Ascending aorta (tissue), 2 donors: ENCODE results near the gene AP2M1. TPM values are rescaled to one million over a fixed set of nuclear protein-coding genes. Genes with fewer than 3 reads are reported as not detected.

Experiments used
- DNase-seq, 2 donors: peaks; one replicate each; pipeline ENCODE4 v3.0.0-alpha.2; 2019; ENCODE audit warnings: low spot score in 2 of 2
- H3K27ac ChIP-seq, 2 donors: fragments of 200-600 bp; sonication (generic); one replicate each; pipeline ENCODE4 v1.5.1; 2016 to 2017; ENCODE audit warnings: mild to moderate bottlenecking in 1 of 2
- H3K27me3 ChIP-seq: fragments of 200-600 bp; sonication (generic); one replicate; pipeline ENCODE4 v1.5.1; 2017
- H3K36me3 ChIP-seq, 2 donors: fragments of 200-600 bp; sonication (generic); one replicate each; pipeline ENCODE4 v1.5.1; 2016
- H3K4me1 ChIP-seq, 2 donors: fragments of 200-600 bp; sonication (generic); one replicate each; pipeline ENCODE4 v1.5.1; 2016 to 2017; ENCODE audit warnings: mild to moderate bottlenecking in 1 of 2
- H3K4me3 ChIP-seq, 2 donors: fragments of 200-600 bp; sonication (generic); one replicate each; pipeline ENCODE4 v1.5.1; 2016 to 2017; ENCODE audit warnings: mild to moderate bottlenecking in 1 of 2
- H3K9me3 ChIP-seq, 2 donors: fragments of 200-600 bp; sonication (generic); one replicate each; pipeline ENCODE4 v1.5.1; 2016
- intact Hi-C: fragments of 100-400 bp; cut with DNase I; formaldehyde crosslinking; loops from one replicate; pipeline ENCODE4 v1.15.1; 2023
- total RNA-seq: library from RNA; depleted of rRNA; stranded (reverse); fragments of >200 nt; gene quantifications from one replicate; pipeline ENCODE4 v1.1.0, GENCODE V29; 2016
- TF ChIP-seq, protein P1 (sequence below), 3 experiments: fragments of 200-600 bp in 2 of 3; fragments of 450-650 bp in 1 of 3; sonication (generic) in 2 of 3; IDR thresholded peaks; one replicate each; pipeline ENCODE4 v1.5.1; 2016 to 2019; ENCODE audit warnings: antibody characterized with exemption in 3 of 3, mild to moderate bottlenecking in 1 of 3, moderate library complexity in 1 of 3

Gene AP2M1
- total RNA-seq, 1 donor from 2014 or later = 101 TPM

GRCh38 chr3:184134746-184135148, 39.9 kb upstream of the AP2M1 start:
- Histone ChIP-seq H3K4me3 (peak overlapping the region; percentile 74 to 91), H3K27ac (peak overlapping the region; percentile 90 to 91), H3K9me3 (no peaks in the 10 kb centered on the region), H3K36me3 (peaks cover 0 to 9% of the 10 kb centered on the region in 2 donors), H3K27me3 (no peaks in the 10 kb centered on the region), H3K4me1 (peaks cover 3 to 9% of the 10 kb centered on the region in 2 donors)
- TF ChIP-seq, protein P1, sequence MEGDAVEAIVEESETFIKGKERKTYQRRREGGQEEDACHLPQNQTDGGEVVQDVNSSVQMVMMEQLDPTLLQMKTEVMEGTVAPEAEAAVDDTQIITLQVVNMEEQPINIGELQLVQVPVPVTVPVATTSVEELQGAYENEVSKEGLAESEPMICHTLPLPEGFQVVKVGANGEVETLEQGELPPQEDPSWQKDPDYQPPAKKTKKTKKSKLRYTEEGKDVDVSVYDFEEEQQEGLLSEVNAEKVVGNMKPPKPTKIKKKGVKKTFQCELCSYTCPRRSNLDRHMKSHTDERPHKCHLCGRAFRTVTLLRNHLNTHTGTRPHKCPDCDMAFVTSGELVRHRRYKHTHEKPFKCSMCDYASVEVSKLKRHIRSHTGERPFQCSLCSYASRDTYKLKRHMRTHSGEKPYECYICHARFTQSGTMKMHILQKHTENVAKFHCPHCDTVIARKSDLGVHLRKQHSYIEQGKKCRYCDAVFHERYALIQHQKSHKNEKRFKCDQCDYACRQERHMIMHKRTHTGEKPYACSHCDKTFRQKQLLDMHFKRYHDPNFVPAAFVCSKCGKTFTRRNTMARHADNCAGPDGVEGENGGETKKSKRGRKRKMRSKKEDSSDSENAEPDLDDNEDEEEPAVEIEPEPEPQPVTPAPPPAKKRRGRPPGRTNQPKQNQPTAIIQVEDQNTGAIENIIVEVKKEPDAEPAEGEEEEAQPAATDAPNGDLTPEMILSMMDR (IDR thresholded peaks at IDR 0.05) = no peak
- no peak for DNase-seq
- intact Hi-C loops = loop anchor here (1.0 to 5.0 kb wide), 6 partner anchors 22 to 165 kb away; partner anchors contain the start of genes ABCC5, ALG3, AP2M1 and EEF1AKMT4

DNA sequence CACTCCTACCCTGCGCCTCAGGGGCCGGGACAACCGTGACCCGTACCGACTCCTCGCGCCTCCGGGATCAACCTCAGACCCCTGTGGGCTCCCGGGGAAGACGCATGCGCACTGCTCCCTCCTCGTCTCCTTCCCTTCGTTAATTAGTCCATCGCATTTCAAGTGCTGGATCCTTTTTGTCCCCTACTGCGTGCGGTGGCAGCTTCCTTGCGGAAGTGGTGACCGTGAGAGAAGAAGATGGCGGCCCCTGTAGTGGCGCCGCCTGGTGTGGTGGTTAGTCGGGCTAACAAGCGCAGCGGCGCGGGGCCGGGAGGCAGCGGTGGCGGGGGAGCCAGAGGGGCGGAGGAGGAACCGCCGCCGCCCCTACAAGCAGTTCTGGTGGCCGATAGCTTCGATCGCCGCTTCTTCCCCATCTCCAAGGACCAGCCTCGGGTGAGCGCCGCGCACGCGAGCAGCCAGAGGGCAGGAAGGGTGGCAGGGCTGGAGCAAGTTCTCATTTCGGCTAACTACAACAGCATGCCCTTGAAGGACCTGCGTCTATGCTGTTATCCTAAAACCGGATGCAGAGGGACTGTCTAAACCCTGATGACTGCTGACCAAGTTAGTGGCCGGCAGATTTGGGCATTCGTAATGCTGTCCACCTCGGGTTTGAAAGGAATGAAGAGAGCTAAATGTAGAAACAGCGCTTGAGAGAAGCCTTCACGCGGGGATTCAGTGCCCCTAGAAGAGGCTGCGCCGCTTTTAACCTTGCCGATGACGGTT, 39.3 kb upstream of the AP2M1 start, which contains the start of gene EIF2B5:
Gene EIF2B5 (plus strand): TSS at position 210 of the 762 bp plus-strand sequence. CDS start 28 bp downstream, at position 238.
- intact Hi-C loops = loop anchor here (1.0 to 5.0 kb wide), 5 partner anchors 21 to 164 kb away; partner anchors contain the start of genes ABCC5, ALG3, EEF1AKMT4 and PSMD2
- peak; percentile 71 to 96 for DNase-seq
- Histone ChIP-seq H3K4me1 (peaks cover 3 to 9% of the 10 kb centered on the region in 2 donors), H3K36me3 (peaks cover 5 to 14% of the 10 kb centered on the region in 2 donors), H3K4me3 (peak within 1 kb of the TSS; percentile 74 to 91), H3K27ac (peak within 1 kb of the TSS; percentile 90 to 91), H3K27me3 (no peaks in the 10 kb centered on the region), H3K9me3 (no peaks in the 10 kb centered on the region)
- TF ChIP-seq, protein P1 (IDR thresholded peaks at IDR 0.05) = peak in 2 of 3 experiments; percentile 44 to 51

GRCh38 chr3:184135911-184136260, 38.8 kb upstream of the AP2M1 start:
- Histone ChIP-seq H3K27me3 (no peaks in the 10 kb centered on the region), H3K4me1 (peaks cover 3 to 9% of the 10 kb centered on the region in 2 donors), H3K9me3 (no peaks in the 10 kb centered on the region), H3K27ac (peak overlapping the region; percentile 90 to 91), H3K36me3 (peaks cover 10 to 19% of the 10 kb centered on the region in 2 donors), H3K4me3 (peak overlapping the region; percentile 74 to 91)
- DNase-seq = no peak
- TF ChIP-seq, protein P1 (IDR thresholded peaks at IDR 0.05) = no peak
- intact Hi-C loops = loop anchor here (1.0 to 5.0 kb wide), 5 partner anchors 20 to 163 kb away; partner anchors contain the start of genes ABCC5, ALG3, EEF1AKMT4 and PSMD2

DNA sequence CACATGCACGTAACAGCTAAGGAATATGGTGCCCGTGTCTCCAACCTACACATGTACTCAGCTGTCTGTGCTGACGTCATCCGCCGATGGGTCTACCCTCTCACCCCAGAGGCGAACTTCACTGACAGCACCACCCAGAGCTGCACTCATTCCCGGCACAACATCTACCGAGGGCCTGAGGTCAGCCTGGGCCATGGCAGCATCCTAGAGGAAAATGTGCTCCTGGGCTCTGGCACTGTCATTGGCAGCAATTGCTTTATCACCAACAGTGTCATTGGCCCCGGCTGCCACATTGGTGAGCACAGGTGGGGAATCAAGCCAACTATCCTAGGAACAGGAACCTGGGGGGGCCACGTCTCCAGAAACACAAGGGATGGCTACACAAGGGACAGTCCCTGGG, 34.2 kb upstream of the AP2M1 start:
- H3K27me3 ChIP-seq = no peaks in the 10 kb centered on the region
- H3K4me3 ChIP-seq = no peak overlapping the region
- no peak for DNase-seq
- intact Hi-C loops = no loop called here
- TF ChIP-seq, protein P1 (IDR thresholded peaks at IDR 0.05) = no peak
- H3K36me3 ChIP-seq = peaks cover 55 to 65% of the 10 kb centered on the region in 2 donors
- H3K9me3 ChIP-seq = no peaks in the 10 kb centered on the region
- peaks cover 3 to 9% of the 10 kb centered on the region in 2 donors for H3K4me1 ChIP-seq
- no peak overlapping the region for H3K27ac ChIP-seq

DNA sequence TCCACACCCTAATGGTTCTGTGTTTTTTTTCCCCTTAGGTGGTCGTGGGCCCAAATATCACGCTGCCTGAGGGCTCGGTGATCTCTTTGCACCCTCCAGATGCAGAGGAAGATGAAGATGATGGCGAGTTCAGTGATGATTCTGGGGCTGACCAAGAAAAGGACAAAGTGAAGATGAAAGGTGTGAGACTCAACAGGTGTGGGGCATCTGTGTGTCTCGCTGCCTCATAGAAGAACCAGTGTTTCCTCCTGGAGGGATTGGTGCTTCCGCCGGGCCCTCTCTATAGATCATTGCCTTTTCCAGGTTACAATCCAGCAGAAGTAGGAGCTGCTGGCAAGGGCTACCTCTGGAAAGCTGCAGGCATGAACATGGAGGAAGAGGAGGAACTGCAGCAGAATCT, 32.5 kb upstream of the AP2M1 start:
- no peak overlapping the region for H3K27ac ChIP-seq
- H3K4me3 ChIP-seq = no peak overlapping the region
- TF ChIP-seq, protein P1 (IDR thresholded peaks at IDR 0.05) = no peak
- intact Hi-C loops = no loop called here
- H3K27me3 ChIP-seq = no peaks in the 10 kb centered on the region
- H3K4me1 ChIP-seq = no peaks in the 10 kb centered on the region
- no peak for DNase-seq
- peaks cover 64 to 70% of the 10 kb centered on the region in 2 donors for H3K36me3 ChIP-seq
- H3K9me3 ChIP-seq = no peaks in the 10 kb centered on the region
